ENCODE measurements around the gene FBXO46.

FBXO46 gene

DNA sequence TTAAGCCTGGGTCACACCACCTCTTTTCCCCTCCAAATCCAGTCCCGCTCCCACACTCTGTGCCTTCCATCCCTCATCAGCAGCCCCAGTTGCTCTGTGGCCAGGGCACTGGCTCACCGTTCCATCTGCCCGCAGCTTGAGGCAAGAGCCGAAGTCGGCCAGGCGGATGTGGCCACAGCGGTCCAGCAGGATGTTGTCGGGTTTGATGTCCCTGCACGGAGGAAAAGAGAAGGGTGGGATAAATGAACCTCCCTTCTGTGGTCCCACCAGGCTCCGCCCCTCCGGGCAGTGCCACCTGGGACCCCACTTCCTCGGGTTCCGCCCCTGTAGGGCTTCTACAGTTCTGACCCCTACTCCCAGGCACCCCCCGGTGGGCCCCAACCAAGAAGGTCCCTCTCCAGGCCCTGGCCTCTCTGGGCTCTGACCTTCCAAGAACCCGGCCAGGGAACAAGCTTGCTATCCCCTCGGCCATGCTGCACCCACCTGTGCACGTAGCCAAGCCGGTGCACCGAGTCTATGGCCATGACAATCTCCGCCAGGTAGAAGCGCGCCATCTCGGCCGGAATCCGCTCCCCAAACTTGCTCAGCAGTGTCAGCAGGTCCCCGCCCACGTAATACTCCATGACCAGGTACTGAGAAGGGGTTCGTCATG is 47.4 kb upstream of the FBXO46 start:
- no peak overlapping the region for H3K27ac ChIP-seq (replicated peaks)
- DNase-seq (ENCODE audit: low read depth in 1 of 2, low spot score in 1 of 2) = no peak
- peaks cover 50% of the 10 kb centered on the region for H3K27me3 ChIP-seq (ENCODE audit: insufficient read depth, poor library complexity, severe bottlenecking)
- no peak for TF ChIP-seq POLR2AphosphoS5 (IDR thresholded peaks at IDR 0.05; ENCODE audit: low read depth)
- TF ChIP-seq SPI1 (IDR thresholded peaks at IDR 0.05; ENCODE audit: borderline replicate concordance, low read depth) = no peak
- no peak for TF ChIP-seq GABPA (IDR thresholded peaks at IDR 0.05; ENCODE audit: low read depth)
- TF ChIP-seq CTCF (IDR thresholded peaks at IDR 0.05; ENCODE audit: insufficient read depth, low read length) = no peak
- TF ChIP-seq, protein P1, sequence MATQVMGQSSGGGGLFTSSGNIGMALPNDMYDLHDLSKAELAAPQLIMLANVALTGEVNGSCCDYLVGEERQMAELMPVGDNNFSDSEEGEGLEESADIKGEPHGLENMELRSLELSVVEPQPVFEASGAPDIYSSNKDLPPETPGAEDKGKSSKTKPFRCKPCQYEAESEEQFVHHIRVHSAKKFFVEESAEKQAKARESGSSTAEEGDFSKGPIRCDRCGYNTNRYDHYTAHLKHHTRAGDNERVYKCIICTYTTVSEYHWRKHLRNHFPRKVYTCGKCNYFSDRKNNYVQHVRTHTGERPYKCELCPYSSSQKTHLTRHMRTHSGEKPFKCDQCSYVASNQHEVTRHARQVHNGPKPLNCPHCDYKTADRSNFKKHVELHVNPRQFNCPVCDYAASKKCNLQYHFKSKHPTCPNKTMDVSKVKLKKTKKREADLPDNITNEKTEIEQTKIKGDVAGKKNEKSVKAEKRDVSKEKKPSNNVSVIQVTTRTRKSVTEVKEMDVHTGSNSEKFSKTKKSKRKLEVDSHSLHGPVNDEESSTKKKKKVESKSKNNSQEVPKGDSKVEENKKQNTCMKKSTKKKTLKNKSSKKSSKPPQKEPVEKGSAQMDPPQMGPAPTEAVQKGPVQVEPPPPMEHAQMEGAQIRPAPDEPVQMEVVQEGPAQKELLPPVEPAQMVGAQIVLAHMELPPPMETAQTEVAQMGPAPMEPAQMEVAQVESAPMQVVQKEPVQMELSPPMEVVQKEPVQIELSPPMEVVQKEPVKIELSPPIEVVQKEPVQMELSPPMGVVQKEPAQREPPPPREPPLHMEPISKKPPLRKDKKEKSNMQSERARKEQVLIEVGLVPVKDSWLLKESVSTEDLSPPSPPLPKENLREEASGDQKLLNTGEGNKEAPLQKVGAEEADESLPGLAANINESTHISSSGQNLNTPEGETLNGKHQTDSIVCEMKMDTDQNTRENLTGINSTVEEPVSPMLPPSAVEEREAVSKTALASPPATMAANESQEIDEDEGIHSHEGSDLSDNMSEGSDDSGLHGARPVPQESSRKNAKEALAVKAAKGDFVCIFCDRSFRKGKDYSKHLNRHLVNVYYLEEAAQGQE (IDR thresholded peaks at IDR 0.05; ENCODE audit: insufficient replicate concordance, low read depth) = no peak
- no peak overlapping the region for H3K4me3 ChIP-seq (replicated peaks; ENCODE audit: insufficient read depth, low read length)

DNA sequence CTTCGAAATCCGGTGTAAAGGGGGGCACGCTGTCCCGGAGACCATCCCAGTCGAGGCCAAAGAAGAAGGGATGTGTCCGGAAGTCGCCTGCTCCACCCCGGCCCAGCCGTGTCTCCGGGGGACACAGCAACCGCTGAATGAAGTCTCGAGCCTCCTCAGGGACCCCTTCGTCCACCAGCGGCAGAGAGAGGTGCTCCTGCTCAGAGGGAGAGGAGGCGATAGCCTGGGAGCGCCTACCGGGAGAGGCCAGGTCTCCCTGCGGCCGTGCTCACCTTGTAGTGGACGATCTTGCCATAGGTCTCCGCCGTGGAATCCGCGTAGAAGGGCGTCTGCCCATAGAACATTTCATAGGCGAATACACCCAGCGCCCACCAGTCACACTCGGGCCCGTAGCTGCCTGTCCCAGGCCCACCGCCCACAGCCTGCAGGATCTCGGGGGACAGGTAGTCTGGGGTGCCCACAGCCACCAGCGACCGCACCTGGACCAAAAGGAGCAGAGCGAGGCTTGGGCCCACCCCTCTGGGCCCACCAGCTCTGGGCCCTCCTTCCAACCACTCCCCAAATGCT is 46.8 kb upstream of the FBXO46 start:
- no peak for DNase-seq (ENCODE audit: low read depth in 1 of 2, low spot score in 1 of 2)
- peaks cover 53% of the 10 kb centered on the region for H3K27me3 ChIP-seq (ENCODE audit: insufficient read depth, poor library complexity, severe bottlenecking)
- TF ChIP-seq, protein P1 (IDR thresholded peaks at IDR 0.05; ENCODE audit: insufficient replicate concordance, low read depth) = no peak
- TF ChIP-seq POLR2AphosphoS5 (IDR thresholded peaks at IDR 0.05; ENCODE audit: low read depth) (no peak), CTCF (IDR thresholded peaks at IDR 0.05; ENCODE audit: insufficient read depth, low read length) (no peak), SPI1 (IDR thresholded peaks at IDR 0.05; ENCODE audit: borderline replicate concordance, low read depth) (no peak), GABPA (IDR thresholded peaks at IDR 0.05; ENCODE audit: low read depth) (no peak)
- H3K4me3 ChIP-seq (replicated peaks; ENCODE audit: insufficient read depth, low read length) = no peak overlapping the region
- no peak overlapping the region for H3K27ac ChIP-seq (replicated peaks)

DNA sequence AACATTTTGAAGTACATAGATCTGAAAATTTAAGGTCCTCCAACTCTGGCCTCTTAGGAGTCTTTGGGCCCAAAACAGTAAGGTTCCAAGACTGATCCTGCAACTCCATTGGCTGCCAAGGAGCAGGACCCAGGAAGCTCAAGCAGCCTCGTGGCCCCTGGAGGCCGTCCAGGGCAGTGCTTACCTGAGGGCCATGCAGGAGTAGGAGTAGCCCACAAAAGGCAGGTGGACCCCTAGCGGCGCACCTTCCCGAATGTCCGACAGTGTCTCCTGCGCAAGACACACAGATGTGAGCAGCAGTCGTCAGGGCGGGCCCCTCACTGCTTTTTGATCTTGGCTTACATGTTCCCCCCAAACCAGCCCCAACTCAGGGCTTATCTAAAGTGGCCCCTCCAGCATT is 44.1 kb upstream of the FBXO46 start:
- no peak for DNase-seq (ENCODE audit: low read depth in 1 of 2, low spot score in 1 of 2)
- Histone ChIP-seq H3K4me3 (replicated peaks; ENCODE audit: insufficient read depth, low read length) (no peak overlapping the region), H3K27ac (replicated peaks) (no peak overlapping the region), H3K27me3 (ENCODE audit: insufficient read depth, poor library complexity, severe bottlenecking) (peaks cover 43% of the 10 kb centered on the region)
- no peak for TF ChIP-seq GABPA (IDR thresholded peaks at IDR 0.05; ENCODE audit: low read depth)
- no peak for TF ChIP-seq CTCF (IDR thresholded peaks at IDR 0.05; ENCODE audit: insufficient read depth, low read length)
- TF ChIP-seq POLR2AphosphoS5 (IDR thresholded peaks at IDR 0.05; ENCODE audit: low read depth) = no peak
- no peak for TF ChIP-seq SPI1 (IDR thresholded peaks at IDR 0.05; ENCODE audit: borderline replicate concordance, low read depth)
- TF ChIP-seq, protein P1 (IDR thresholded peaks at IDR 0.05; ENCODE audit: insufficient replicate concordance, low read depth) = no peak
